Spleen (tissue), 7 donors: ENCODE results near the gene CDADC1.

ENCODE experiments used
- POLR2A ChIP-seq, 3 donors: fragments of 450-650 bp; IDR thresholded peaks; one replicate each; pipeline ENCODE4 v1.5.1; 2017; ENCODE audit warnings: antibody characterized with exemption in 3 of 3, mild to moderate bottlenecking in 1 of 3
- TF ChIP-seq, protein P1 (sequence below), 11 experiments: fragments of 200-600 bp in 7 of 11; fragments of 450-650 bp in 4 of 11; sonication (generic) in 4 of 11; IDR thresholded peaks in 8 of 11; conservative IDR thresholded peaks in 3 of 11; 1 replicate in 7 of 11; 2 replicates in 4 of 11; pipeline versions ENCODE4 v1.4.0 to v1.8.0; 2016 to 2021; ENCODE audit warnings: antibody characterized with exemption in 11 of 11, inconsistent platforms in 4 of 11, mild to moderate bottlenecking in 1 of 11
- donor health status: DM: no; HTN: no; CAD: no; lungs with moderate emphysema.
- donor health status: DM: no; HTN: no; CAD: no.
- donor health status: DM: no; HTN: no; CAD: no.

DNA sequence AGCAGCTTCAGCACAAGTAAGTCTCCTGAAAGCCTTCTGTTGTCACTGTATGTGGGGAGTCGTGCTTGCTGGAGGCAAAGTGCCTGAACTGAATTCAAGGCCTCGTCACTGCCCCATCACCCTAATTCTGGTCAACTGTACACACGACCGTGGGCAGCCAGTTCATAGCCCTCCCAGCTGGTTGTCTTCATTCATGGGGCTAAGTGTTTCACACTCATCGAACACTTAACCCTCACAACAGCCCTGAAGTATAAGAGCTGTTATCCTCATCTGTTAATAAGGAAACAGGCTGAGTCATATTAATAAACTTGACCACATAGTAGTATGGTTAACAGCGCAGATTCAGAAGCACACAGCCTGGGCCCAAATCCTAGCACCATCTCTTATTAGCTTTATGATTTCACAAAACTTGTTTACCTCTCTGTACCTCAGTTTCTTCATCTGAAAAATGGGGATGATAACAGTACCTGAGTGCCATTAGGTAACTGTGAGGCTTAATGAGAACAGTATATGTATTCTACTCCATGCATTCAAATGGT, 66.7 kb downstream of the CDADC1 start:
- no peak for TF ChIP-seq POLR2A (IDR thresholded peaks at IDR 0.05)
- TF ChIP-seq, protein P1, sequence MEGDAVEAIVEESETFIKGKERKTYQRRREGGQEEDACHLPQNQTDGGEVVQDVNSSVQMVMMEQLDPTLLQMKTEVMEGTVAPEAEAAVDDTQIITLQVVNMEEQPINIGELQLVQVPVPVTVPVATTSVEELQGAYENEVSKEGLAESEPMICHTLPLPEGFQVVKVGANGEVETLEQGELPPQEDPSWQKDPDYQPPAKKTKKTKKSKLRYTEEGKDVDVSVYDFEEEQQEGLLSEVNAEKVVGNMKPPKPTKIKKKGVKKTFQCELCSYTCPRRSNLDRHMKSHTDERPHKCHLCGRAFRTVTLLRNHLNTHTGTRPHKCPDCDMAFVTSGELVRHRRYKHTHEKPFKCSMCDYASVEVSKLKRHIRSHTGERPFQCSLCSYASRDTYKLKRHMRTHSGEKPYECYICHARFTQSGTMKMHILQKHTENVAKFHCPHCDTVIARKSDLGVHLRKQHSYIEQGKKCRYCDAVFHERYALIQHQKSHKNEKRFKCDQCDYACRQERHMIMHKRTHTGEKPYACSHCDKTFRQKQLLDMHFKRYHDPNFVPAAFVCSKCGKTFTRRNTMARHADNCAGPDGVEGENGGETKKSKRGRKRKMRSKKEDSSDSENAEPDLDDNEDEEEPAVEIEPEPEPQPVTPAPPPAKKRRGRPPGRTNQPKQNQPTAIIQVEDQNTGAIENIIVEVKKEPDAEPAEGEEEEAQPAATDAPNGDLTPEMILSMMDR (IDR thresholded peaks at IDR 0.05 in 8 of 11, conservative IDR thresholded peaks at IDR 0.05 in 3 of 11), result no peak
